Neural progenitor cell (in vitro differentiated cells): Measurements from ENCODE around the gene APCDD1L. TPM values are rescaled to one million over a fixed set of nuclear protein-coding genes. Genes with fewer than 3 reads are reported as not detected.

Experiments
- DNase-seq: peaks from one replicate; pipeline ENCODE4 v3.0.0-alpha.2; 2016; ENCODE audit warnings: low spot score
- H2AFZ ChIP-seq: fragments of 200-600 bp; sonication (generic); replicated peaks from 2 replicates; pipeline ENCODE4 v1.6.1; 2016; ENCODE audit warnings: antibody characterized with exemption
- H3F3A ChIP-seq: fragments of 200-600 bp; sonication (generic); 2 replicates; pipeline ENCODE4 v1.6.1; 2016; ENCODE audit warnings: antibody characterized with exemption, low read depth
- H3K27ac ChIP-seq: fragments of 200-600 bp; sonication (generic); 2 replicates; pipeline ENCODE4 v1.5.1; 2016; ENCODE audit warnings: mild to moderate bottlenecking
- H3K27me3 ChIP-seq: fragments of 200-600 bp; sonication (generic); 2 replicates; pipeline ENCODE4 v1.6.1; 2016; ENCODE audit warnings: mild to moderate bottlenecking, moderate library complexity
- H3K36me3 ChIP-seq: fragments of 200-600 bp; sonication (generic); 2 replicates; pipeline ENCODE4 v1.5.1; 2016
- H3K4me1 ChIP-seq: fragments of 200-600 bp; sonication (generic); 2 replicates; pipeline ENCODE4 v1.6.1; 2016; ENCODE audit warnings: mixed run types
- H3K4me2 ChIP-seq: fragments of 200-600 bp; sonication (generic); 2 replicates; pipeline ENCODE4 v1.6.1; 2016
- H3K4me3 ChIP-seq: fragments of 200-600 bp; sonication (generic); 2 replicates; pipeline ENCODE4 v1.5.1; 2016
- H3K79me2 ChIP-seq: fragments of 200-600 bp; sonication (generic); 2 replicates; pipeline ENCODE4 v1.6.1; 2016; ENCODE audit warnings: low read depth
- H3K9ac ChIP-seq: fragments of 200-600 bp; sonication (generic); 2 replicates; pipeline ENCODE4 v1.6.1; 2016
- H3K9me3 ChIP-seq: fragments of 200-600 bp; sonication (generic); 2 replicates; pipeline ENCODE4 v1.5.1; 2016; ENCODE audit warnings: low read depth
- H4K20me1 ChIP-seq: fragments of 200-600 bp; sonication (generic); 2 replicates; pipeline ENCODE4 v1.6.1; 2016; ENCODE audit warnings: low read depth
- H3K27ac Mint-ChIP-seq: 3 replicates; pipeline ENCODE4 v1.8.0; 2021; ENCODE audit warnings: mixed read lengths
- H3K27me3 Mint-ChIP-seq: 2 replicates; pipeline ENCODE4 v1.8.0; 2022; ENCODE audit warnings: low read depth, mild to moderate bottlenecking, inconsistent platforms, moderate library complexity, mixed read lengths; ENCODE audit not compliant: insufficient read depth
- H3K36me3 Mint-ChIP-seq: 3 replicates; pipeline ENCODE4 v1.8.0; 2021; ENCODE audit warnings: mixed read lengths
- H3K4me1 Mint-ChIP-seq: 3 replicates; pipeline ENCODE4 v1.8.0; 2021; ENCODE audit warnings: mixed read lengths
- H3K4me3 Mint-ChIP-seq: 3 replicates; pipeline ENCODE4 v1.8.0; 2021; ENCODE audit warnings: mild to moderate bottlenecking, moderate library complexity, mixed read lengths
- H3K9me3 Mint-ChIP-seq: 3 replicates; pipeline ENCODE4 v1.8.0; 2020; ENCODE audit warnings: mixed read lengths
- CTCF ChIP-seq: fragments of 200-600 bp; sonication (generic); IDR thresholded peaks from 2 replicates; pipeline ENCODE4 v1.5.1; 2017; ENCODE audit warnings: antibody characterized with exemption, mild to moderate bottlenecking
- EZH2 ChIP-seq: fragments of 200-600 bp; sonication (generic); IDR thresholded peaks from 2 replicates; pipeline ENCODE4 v1.6.1; 2017; ENCODE audit warnings: antibody characterized with exemption, mild to moderate bottlenecking, moderate library complexity
- EZH2phosphoT487 ChIP-seq: fragments of 200-600 bp; sonication (generic); IDR thresholded peaks from 2 replicates; pipeline ENCODE4 v1.6.1; 2017; ENCODE audit warnings: antibody characterized with exemption
- total RNA-seq: library from RNA; depleted of rRNA; stranded (reverse); fragments of >200 nt; gene quantifications from 2 replicates; pipeline ENCODE4 v1.2.3, GENCODE V29; 2015; ENCODE audit warnings: low replicate concordance

Gene APCDD1L
- total RNA-seq, 1 donor from 2014 or later, result not detected

GRCh38 chr20:58547623-58548475, 32.6 kb upstream of the APCDD1L start:
- H3K9me3 Mint-ChIP-seq, result peaks cover 3% of the 10 kb centered on the region
- no peak overlapping the region for H3K4me3 Mint-ChIP-seq
- H3K79me2 ChIP-seq, result no peaks in the 10 kb centered on the region
- H3K27me3 ChIP-seq, result no peaks in the 10 kb centered on the region
- no peaks in the 10 kb centered on the region for H3K36me3 ChIP-seq
- H3K27me3 Mint-ChIP-seq, result peaks cover 7% of the 10 kb centered on the region
- no peak overlapping the region for H3K4me2 ChIP-seq
- peaks cover 36% of the 10 kb centered on the region for H3K4me1 Mint-ChIP-seq
- no peak overlapping the region for H3K4me3 ChIP-seq
- no peak for TF ChIP-seq CTCF
- TF ChIP-seq EZH2phosphoT487, result no peak
- no peak for TF ChIP-seq EZH2
- peaks cover 20% of the 10 kb centered on the region for H3K4me1 ChIP-seq
- no peaks in the 10 kb centered on the region for H3F3A ChIP-seq
- no peak overlapping the region for H3K27ac Mint-ChIP-seq
- no peak for DNase-seq
- H3K36me3 Mint-ChIP-seq, result no peaks in the 10 kb centered on the region
- H2AFZ ChIP-seq, result no peak overlapping the region
- H3K27ac ChIP-seq, result no peak overlapping the region
- no peaks in the 10 kb centered on the region for H3K9me3 ChIP-seq
- no peaks in the 10 kb centered on the region for H4K20me1 ChIP-seq
- no peak overlapping the region for H3K9ac ChIP-seq

- Histone ChIP-seq H3K36me3 (no peaks in the 10 kb centered on the region), H3K4me3 (no peak overlapping the region), H3K4me1 (peaks cover 20% of the 10 kb centered on the region), H3K9ac (no peak overlapping the region), H2AFZ (no peak overlapping the region), H3K9me3 (no peaks in the 10 kb centered on the region), H3K27ac (no peak overlapping the region), H3K27me3 (no peaks in the 10 kb centered on the region), H3K79me2 (no peaks in the 10 kb centered on the region), H4K20me1 (no peaks in the 10 kb centered on the region), H3F3A (no peaks in the 10 kb centered on the region), H3K4me2 (no peak overlapping the region)
- Mint-ChIP-seq H3K27ac (no peak overlapping the region), H3K27me3 (peaks cover 7% of the 10 kb centered on the region), H3K4me3 (no peak overlapping the region), H3K9me3 (peaks cover 3% of the 10 kb centered on the region), H3K4me1 (peaks cover 31% of the 10 kb centered on the region), H3K36me3 (no peaks in the 10 kb centered on the region)
- DNase-seq, result no peak
- no peak for TF ChIP-seq EZH2phosphoT487
- TF ChIP-seq EZH2, result no peak
- no peak for TF ChIP-seq CTCF
Observed at GRCh38 chr20:58546756-58547622, 31.8 kb upstream of the APCDD1L start.

GRCh38 chr20:58546416-58546711, 31.2 kb upstream of the APCDD1L start:
- TF ChIP-seq EZH2 (no peak), CTCF (no peak), EZH2phosphoT487 (no peak)
- H3K4me2 ChIP-seq, result no peak overlapping the region
- Mint-ChIP-seq H3K4me1 (peaks cover 31% of the 10 kb centered on the region), H3K36me3 (no peaks in the 10 kb centered on the region), H3K27me3 (peaks cover 5% of the 10 kb centered on the region), H3K9me3 (no peaks in the 10 kb centered on the region), H3K27ac (no peak overlapping the region), H3K4me3 (no peak overlapping the region)
- H3K36me3 ChIP-seq, result no peaks in the 10 kb centered on the region
- H3K79me2 ChIP-seq, result no peaks in the 10 kb centered on the region
- no peak overlapping the region for H2AFZ ChIP-seq
- H3F3A ChIP-seq, result no peaks in the 10 kb centered on the region
- no peak overlapping the region for H3K4me3 ChIP-seq
- DNase-seq, result no peak
- H4K20me1 ChIP-seq, result no peaks in the 10 kb centered on the region
- H3K4me1 ChIP-seq, result peaks cover 20% of the 10 kb centered on the region
- no peak overlapping the region for H3K27ac ChIP-seq
- H3K27me3 ChIP-seq, result no peaks in the 10 kb centered on the region
- H3K9me3 ChIP-seq, result no peaks in the 10 kb centered on the region
- H3K9ac ChIP-seq, result no peak overlapping the region
